Ishikawa (cell line): Measurements from ENCODE around the gene SORBS2.

Experiments used
- CEBPB ChIP-seq: IDR thresholded peaks from 2 replicates; pipeline ENCODE4 v1.6.1; 2012
- CREB1 ChIP-seq: IDR thresholded peaks from 2 replicates; pipeline ENCODE4 v1.6.1; 2012; ENCODE audit warnings: low read depth
- EGR1 ChIP-seq: IDR thresholded peaks from 2 replicates; pipeline ENCODE4 v1.6.1; 2012
- EP300 ChIP-seq: IDR thresholded peaks from 2 replicates; pipeline ENCODE4 v1.6.1; 2012; ENCODE audit warnings: borderline replicate concordance
- FOXM1 ChIP-seq: IDR thresholded peaks from 2 replicates; pipeline ENCODE4 v1.6.1; 2012; ENCODE audit warnings: low read depth, borderline replicate concordance
- NFIC ChIP-seq: IDR thresholded peaks from 2 replicates; pipeline ENCODE4 v1.6.1; 2012
- RAD21 ChIP-seq: IDR thresholded peaks from 2 replicates; pipeline ENCODE4 v1.6.1; 2012; ENCODE audit warnings: low read depth
- TAF1 ChIP-seq: IDR thresholded peaks from 2 replicates; pipeline ENCODE4 v1.6.1; 2012; ENCODE audit warnings: low read depth, mild to moderate bottlenecking
- TCF12 ChIP-seq: IDR thresholded peaks from 2 replicates; pipeline ENCODE4 v1.6.1; 2012; ENCODE audit warnings: low read depth
- TEAD4 ChIP-seq: IDR thresholded peaks from 2 replicates; pipeline ENCODE4 v1.6.1; 2012
- YY1 ChIP-seq: IDR thresholded peaks from 2 replicates; pipeline ENCODE4 v1.6.1; 2012; ENCODE audit warnings: low read depth
- ZBTB7A ChIP-seq: IDR thresholded peaks from 2 replicates; pipeline ENCODE4 v1.6.1; 2012; ENCODE audit warnings: low read depth
- TF ChIP-seq, protein P1 (sequence below): IDR thresholded peaks from 2 replicates; pipeline ENCODE4 v1.6.1; 2012
- TF ChIP-seq, protein P2 (sequence below): IDR thresholded peaks from 2 replicates; pipeline ENCODE4 v1.6.1; 2012
- TF ChIP-seq, protein P3 (sequence below): IDR thresholded peaks from 2 replicates; pipeline ENCODE4 v1.6.1; 2012; ENCODE audit warnings: low read depth, mild to moderate bottlenecking

The SORBS2 gene

DNA sequence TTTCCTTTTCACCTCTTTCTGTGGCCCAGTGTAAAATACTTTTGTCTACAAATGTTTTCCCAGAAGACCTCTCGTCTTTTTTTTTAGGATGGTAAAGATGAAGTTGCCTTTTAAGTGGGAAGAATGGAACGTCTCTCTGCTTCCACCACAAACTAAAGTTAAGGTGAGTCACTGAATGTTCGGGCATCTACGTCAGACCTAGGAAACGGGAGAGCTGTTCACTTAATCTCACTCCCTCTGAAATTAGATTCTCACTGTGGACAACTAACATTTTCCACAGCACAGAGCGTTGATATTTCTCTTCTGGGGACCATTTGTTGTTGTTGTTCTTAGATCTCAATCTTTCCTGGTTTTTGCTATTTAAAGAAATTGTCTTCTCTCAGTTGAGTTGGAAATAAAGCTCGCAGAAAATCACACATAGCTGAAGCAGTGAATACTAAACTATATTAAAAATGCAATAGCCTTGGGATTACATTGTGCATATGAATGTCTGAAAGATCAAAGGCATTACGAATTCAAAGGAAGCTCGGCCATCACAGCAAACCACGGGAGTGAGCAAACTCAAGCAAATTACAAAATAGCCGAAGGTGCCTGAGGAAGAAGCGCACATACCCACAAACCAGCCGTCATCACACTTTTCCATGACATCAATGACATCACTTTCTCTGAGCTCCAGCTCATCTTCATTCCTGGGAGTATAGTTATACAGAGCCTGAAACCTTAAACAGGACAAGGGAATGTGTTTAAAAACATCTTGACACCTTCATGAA, 222.7 kb downstream of the SORBS2 start:
- no peak for TF ChIP-seq EP300
- TF ChIP-seq TEAD4: no peak

DNA sequence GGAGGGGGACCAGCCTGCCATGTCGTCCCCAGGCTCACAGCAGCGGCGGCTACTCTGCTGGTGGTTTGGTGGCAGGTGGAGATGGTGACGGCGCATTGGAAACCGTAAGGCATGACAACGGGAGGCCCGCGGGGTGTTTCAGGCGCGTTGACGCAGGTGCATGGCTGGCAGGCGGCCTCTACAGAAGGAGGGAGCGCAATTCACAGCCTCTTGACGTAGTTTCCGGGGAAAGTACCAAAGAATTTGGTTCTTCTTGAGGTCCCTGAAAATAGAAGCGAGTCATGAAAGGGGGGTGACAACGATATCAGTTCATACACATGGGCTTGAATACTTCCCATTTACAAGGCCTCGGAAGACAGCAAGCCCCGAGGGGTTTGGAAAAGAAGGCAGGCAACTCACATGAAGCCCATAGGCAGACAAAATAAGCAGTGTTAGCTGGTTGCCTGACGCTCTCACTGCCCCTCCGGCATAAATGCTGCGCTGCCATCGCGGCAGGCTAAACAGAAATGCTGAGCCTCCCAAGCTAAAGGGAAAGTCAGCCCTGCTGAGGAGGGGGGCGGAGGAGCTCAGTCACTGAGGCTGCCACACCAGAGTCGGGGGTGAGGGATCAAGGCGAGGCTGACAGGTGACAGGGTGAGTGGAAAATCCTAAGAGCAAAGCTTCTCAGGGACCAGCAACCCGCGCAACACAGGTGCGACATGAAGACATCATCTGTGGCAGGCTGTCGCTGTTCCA, 224.4 kb downstream of the SORBS2 start:
- TF ChIP-seq CEBPB: no peak
- no peak for TF ChIP-seq YY1
- TF ChIP-seq NFIC: no peak
- TF ChIP-seq TAF1: no peak
- TF ChIP-seq TEAD4: no peak
- TF ChIP-seq CREB1: no peak
- TF ChIP-seq EGR1: no peak
- TF ChIP-seq, protein P1, sequence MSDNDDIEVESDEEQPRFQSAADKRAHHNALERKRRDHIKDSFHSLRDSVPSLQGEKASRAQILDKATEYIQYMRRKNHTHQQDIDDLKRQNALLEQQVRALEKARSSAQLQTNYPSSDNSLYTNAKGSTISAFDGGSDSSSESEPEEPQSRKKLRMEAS: no peak
- TF ChIP-seq TCF12: no peak
- TF ChIP-seq FOXM1: no peak
- TF ChIP-seq, protein P2, sequence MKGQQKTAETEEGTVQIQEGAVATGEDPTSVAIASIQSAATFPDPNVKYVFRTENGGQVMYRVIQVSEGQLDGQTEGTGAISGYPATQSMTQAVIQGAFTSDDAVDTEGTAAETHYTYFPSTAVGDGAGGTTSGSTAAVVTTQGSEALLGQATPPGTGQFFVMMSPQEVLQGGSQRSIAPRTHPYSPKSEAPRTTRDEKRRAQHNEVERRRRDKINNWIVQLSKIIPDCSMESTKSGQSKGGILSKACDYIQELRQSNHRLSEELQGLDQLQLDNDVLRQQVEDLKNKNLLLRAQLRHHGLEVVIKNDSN: no peak
- TF ChIP-seq EP300: no peak
- TF ChIP-seq, protein P3, sequence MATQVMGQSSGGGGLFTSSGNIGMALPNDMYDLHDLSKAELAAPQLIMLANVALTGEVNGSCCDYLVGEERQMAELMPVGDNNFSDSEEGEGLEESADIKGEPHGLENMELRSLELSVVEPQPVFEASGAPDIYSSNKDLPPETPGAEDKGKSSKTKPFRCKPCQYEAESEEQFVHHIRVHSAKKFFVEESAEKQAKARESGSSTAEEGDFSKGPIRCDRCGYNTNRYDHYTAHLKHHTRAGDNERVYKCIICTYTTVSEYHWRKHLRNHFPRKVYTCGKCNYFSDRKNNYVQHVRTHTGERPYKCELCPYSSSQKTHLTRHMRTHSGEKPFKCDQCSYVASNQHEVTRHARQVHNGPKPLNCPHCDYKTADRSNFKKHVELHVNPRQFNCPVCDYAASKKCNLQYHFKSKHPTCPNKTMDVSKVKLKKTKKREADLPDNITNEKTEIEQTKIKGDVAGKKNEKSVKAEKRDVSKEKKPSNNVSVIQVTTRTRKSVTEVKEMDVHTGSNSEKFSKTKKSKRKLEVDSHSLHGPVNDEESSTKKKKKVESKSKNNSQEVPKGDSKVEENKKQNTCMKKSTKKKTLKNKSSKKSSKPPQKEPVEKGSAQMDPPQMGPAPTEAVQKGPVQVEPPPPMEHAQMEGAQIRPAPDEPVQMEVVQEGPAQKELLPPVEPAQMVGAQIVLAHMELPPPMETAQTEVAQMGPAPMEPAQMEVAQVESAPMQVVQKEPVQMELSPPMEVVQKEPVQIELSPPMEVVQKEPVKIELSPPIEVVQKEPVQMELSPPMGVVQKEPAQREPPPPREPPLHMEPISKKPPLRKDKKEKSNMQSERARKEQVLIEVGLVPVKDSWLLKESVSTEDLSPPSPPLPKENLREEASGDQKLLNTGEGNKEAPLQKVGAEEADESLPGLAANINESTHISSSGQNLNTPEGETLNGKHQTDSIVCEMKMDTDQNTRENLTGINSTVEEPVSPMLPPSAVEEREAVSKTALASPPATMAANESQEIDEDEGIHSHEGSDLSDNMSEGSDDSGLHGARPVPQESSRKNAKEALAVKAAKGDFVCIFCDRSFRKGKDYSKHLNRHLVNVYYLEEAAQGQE: no peak
- no peak for TF ChIP-seq RAD21
- TF ChIP-seq ZBTB7A: no peak

DNA sequence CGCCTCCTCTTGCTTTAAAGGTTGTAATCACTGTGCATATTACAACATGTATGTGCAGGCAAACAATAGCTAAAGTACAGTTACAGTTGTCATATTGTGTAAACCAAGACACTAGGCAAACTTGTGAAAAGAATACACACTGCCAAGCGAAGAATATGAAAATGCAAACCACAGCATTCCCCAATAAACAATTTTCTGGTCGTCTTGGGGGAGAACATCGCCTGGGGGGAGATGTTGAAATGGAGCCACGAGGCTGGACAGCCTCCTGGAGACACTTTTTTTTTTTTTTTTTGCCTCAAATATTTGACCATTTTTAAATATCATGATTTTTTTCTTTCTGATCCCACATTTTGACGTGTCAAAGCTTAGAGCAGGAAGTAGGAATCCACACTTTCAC, 225.0 kb downstream of the SORBS2 start:
- no peak for TF ChIP-seq EGR1

DNA sequence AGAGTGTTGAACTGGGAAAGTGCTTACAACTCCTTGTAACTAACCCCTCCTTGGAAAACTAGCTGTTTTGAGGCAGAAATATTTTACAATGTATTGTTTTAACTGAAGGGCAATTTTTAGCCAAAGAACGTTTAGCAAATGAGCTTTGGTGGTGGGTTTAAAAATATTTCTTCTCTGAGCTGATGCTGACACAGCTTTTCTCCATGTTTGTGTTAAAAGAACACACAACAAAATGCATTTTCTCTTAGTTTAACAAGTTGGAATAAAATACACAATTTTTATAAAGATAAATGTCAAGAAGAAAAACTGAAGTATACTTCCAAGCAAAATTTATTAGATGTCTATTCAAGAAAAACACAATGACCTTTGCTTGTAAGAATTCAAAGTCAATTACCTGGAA, 226.8 kb downstream of the SORBS2 start:
- no peak for TF ChIP-seq CEBPB
- no peak for TF ChIP-seq YY1
- TF ChIP-seq TAF1: no peak
- TF ChIP-seq CREB1: no peak
- TF ChIP-seq, protein P3: no peak
- TF ChIP-seq EP300: no peak
- TF ChIP-seq, protein P2: no peak
- no peak for TF ChIP-seq FOXM1
- TF ChIP-seq, protein P1: no peak
- TF ChIP-seq NFIC: no peak
- TF ChIP-seq RAD21: no peak
- TF ChIP-seq TEAD4: no peak
- no peak for TF ChIP-seq EGR1
- TF ChIP-seq TCF12: no peak
- TF ChIP-seq ZBTB7A: no peak

DNA sequence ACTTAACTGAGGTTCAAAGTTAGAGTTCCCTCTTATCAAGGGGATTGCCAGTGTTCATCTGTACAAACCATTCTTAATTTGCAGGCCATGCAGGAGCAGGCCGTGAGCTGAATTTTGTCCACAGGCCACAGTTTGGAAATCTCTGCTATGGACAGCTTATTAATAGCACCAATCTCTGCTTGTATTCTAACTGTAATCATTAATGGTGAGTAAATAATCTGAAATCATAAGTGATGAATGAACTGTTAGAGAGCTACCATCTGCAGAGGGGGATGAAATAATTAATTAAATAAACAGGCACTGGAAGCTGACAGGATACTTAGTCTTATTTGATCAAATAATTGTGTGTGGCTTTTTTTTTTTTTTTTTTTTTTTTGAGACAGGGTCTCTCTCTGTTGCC, 228.2 kb downstream of the SORBS2 start:
- TF ChIP-seq NFIC (no peak), YY1 (no peak), TAF1 (no peak), FOXM1 (no peak), EGR1 (no peak), TCF12 (no peak)
- TF ChIP-seq, protein P3: no peak
